Fibroblast of skin of left quadriceps (primary cell): ENCODE results near the gene ORC1.

Experiments used
- DNase-seq, 2 experiments: peaks; one replicate each; pipeline ENCODE4 v3.0.0-alpha.2; 2013; ENCODE audit warnings: low read depth in 2 of 2

Gene ORC1

DNA sequence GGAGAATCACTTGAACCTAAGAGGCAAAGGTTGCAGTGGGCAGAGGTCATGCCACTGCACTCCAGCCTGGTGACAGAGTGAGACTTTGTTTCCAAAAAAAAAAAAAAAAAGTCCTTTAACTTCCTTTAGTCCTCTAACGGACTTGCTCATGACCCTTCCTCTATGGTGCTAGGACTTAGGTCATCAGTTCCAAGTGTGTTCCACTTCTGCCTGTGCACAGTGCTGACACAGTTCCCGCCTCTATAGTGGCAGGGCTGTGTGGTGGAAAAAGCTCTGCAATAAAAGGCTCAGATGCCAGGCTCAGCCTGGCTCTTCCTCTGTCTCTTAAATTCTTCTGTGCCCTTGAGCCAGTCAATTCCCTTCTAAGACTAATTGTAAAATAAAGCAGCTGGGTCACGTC, 60.2 kb downstream of the ORC1 start:
- no peak for DNase-seq

DNA sequence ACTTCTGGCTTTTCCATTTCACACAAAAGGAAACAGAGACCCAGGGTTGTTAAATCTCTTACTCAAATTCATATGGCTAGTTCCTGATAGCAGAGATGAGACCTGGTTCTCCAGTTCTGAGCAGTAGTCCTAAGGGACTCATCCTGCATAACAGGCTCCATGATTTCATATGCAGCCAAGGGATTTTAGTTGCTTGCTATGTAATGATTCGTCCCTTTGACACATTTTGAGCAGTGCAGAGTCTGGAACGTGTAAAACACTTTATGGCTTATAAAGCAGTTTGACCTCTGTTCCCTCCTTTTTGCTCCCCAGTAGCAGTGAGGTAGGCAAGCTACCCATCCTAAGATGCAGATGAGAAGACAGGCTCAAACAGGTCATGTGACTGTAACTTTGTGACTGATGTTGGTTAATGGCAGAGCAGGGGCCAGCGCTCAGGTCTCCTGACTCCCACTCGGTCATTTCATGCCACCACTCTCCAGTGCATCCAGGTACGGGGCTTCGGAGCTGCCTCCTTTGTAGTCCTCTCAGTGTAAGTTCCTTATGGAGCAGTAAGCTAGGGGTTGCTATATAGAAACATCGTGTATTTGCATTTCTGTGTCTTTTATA, 62.5 kb downstream of the ORC1 start:
- no peak for DNase-seq

- DNase-seq = no peak
These were observed 66.8 kb downstream of the ORC1 start for GRCh38 chr1:52337439-52337838.

DNA sequence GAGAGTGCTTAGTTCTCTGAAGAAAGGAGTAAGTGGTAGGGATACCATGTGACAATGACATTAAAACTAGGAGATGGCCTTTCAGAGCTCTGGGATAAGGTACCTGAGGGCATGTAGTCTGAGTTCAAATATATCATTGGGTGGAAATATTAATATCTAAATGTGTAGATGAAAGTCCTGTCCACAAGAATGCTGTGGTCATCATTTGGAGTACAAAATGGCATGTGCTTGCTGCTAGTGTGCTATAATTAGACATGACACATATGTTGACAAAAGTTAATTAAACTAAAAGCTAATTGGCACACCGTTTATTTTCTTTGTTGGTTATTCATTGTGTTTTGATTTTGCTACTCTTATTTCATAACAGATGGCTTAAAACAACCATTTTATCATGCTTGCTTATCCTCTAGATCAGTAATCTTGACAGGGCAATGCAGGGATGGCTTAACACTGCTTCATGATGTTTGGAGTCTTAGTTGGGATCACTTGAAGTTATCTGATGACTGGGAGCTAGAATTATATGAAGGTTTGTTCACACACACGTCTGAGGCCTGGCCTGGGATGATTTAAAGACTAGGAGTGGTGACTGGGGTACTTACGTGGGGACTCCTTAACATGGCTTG, 69.2 kb downstream of the ORC1 start:
- no peak for DNase-seq

DNA sequence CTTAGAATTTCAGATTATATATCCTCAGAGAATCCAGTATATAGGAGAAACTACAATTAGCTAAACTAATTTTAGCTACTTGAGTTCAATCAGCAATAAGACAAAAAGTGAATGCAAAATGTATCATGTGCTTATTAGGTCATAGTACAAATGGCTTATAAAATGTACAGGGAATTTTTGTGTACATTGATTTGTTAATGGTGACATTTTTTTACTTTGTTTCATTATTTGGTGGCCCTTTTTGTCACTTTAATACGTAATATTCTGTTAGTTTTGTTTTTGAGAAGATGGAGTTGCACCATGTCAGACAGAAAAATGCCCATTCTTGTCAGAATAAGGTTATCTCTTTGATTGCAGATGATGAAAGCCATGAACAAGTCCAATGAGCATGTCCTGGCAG, 71.8 kb downstream of the ORC1 start:
- no peak for DNase-seq

GRCh38 chr1:52328615-52329014, 75.6 kb downstream of the ORC1 start:
- no peak for DNase-seq

DNA sequence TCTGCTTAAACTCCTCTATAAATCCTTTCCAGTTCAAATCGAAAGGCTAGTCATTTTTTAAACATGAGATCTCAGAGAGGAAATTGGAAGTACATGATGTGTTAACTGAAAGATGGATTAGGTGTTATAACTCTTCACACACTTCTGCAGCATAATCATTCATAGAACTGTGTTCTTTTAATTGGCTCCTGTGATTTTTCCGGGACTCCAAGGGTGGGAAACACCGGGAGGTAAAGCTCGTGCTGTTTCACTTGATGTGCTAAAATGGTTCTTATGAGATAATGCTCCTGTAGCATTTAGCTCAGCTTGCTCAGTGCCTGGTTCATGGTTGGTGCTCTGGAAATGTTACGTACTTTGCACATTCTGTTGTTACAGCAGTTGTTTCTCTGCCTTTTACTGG, 78.4 kb downstream of the ORC1 start:
- no peak for DNase-seq

- no peak for DNase-seq
These were observed 80.5 kb downstream of the ORC1 start for GRCh38 chr1:52323731-52324130.
